Brain microvascular endothelial cell (primary cell): Measurements from ENCODE around the gene IRF1.

ENCODE experiments used
- DNase-seq: peaks from one replicate; pipeline ENCODE4 v3.0.0-alpha.2; 2020
- H3K27ac ChIP-seq: fragments of 250-450 bp; sonication (Bioruptor Pico); 2 replicates; pipeline ENCODE4 v1.5.1; 2020; ENCODE audit warnings: mild to moderate bottlenecking, moderate library complexity
- H3K27me3 ChIP-seq: fragments of 250-450 bp; sonication (Bioruptor Pico); replicated peaks from 2 replicates; pipeline ENCODE4 v1.5.1; 2020; ENCODE audit warnings: mild to moderate bottlenecking
- H3K36me3 ChIP-seq: fragments of 250-450 bp; sonication (Bioruptor Pico); replicated peaks from 2 replicates; pipeline ENCODE4 v1.5.1; 2020; ENCODE audit warnings: mild to moderate bottlenecking
- H3K4me3 ChIP-seq: 2 replicates; pipeline ENCODE4 v1.5.1; 2011; ENCODE audit warnings: low read depth, mild to moderate bottlenecking, control low read depth, low read length, moderate library complexity
- CTCF ChIP-seq: IDR thresholded peaks from 2 replicates; pipeline ENCODE4 v1.5.1; 2011; ENCODE audit warnings: low read depth, mild to moderate bottlenecking, moderate library complexity, low read length, control low read depth, inconsistent platforms; ENCODE audit errors: missing control alignments
- in situ Hi-C: cut with HindIII; loops from 2 replicates; pipeline ENCODE4 v1.10.0; 2017; ENCODE audit warnings: low sequenced_read_pairs, low pct_ligation_motif_present

Gene IRF1

GRCh38 chr5:132498686-132499271 lies 8.2 kb upstream of the IRF1 start:
- no peak for TF ChIP-seq CTCF
- no peak overlapping the region for H3K4me3 ChIP-seq

GRCh38 chr5:132498152-132498551 lies 7.6 kb upstream of the IRF1 start:
- no peak for TF ChIP-seq CTCF
- Histone ChIP-seq H3K36me3 (no peaks in the 10 kb centered on the region), H3K27me3 (no peaks in the 10 kb centered on the region), H3K27ac (peak overlapping the region; percentile 84), H3K4me3 (no peak overlapping the region)
- DNase-seq = no peak
- in situ Hi-C loops = no loop called here

More at GRCh38 chr5:132498686-132499271, 8.2 kb upstream of the IRF1 start:
- no peak for DNase-seq
- in situ Hi-C loops = no loop called here
- no peak overlapping the region for H3K27ac ChIP-seq
- H3K27me3 ChIP-seq = no peaks in the 10 kb centered on the region
- no peaks in the 10 kb centered on the region for H3K36me3 ChIP-seq

GRCh38 chr5:132497488-132497997 lies 7.0 kb upstream of the IRF1 start:
- in situ Hi-C loops = no loop called here
- H3K4me3 ChIP-seq = peak overlapping the region; percentile 65
- TF ChIP-seq CTCF = no peak
- H3K27ac ChIP-seq = peak overlapping the region; percentile 84
- H3K27me3 ChIP-seq = no peaks in the 10 kb centered on the region
- DNase-seq = peak; percentile 89
- H3K36me3 ChIP-seq = no peaks in the 10 kb centered on the region

- Histone ChIP-seq H3K27me3 (no peaks in the 10 kb centered on the region), H3K36me3 (no peaks in the 10 kb centered on the region), H3K4me3 (peak overlapping the region; percentile 65), H3K27ac (peak overlapping the region; percentile 84)
- TF ChIP-seq CTCF = no peak
- in situ Hi-C loops = no loop called here
- peak; percentile 78 for DNase-seq
Observed at GRCh38 chr5:132496631-132497487, 6.3 kb upstream of the IRF1 start.

- H3K4me3 ChIP-seq = peak overlapping the region; percentile 65
- no peaks in the 10 kb centered on the region for H3K36me3 ChIP-seq
- peak overlapping the region; percentile 84 for H3K27ac ChIP-seq
- H3K27me3 ChIP-seq = no peaks in the 10 kb centered on the region
- no peak for TF ChIP-seq CTCF
- peak; percentile 60 for DNase-seq
- in situ Hi-C loops = no loop called here
Observed at GRCh38 chr5:132496191-132496630, 5.6 kb upstream of the IRF1 start.
